ENCODE results near the gene MED17.
"Not testable (repeated sequence)": the region's sequence is repeated elsewhere in the genome, so short reads cannot be mapped to it uniquely, and the experiment has no call there.

Gene MED17

GRCh38 chr11:93784145-93784934, at the start of gene MED17:
Gene MED17 (plus strand): TSS chr11:93784282. CDS start chr11:93784514, 232 bp downstream.
- DNase-seq (ENCODE audit: low read depth): peak; percentile 67

DNA sequence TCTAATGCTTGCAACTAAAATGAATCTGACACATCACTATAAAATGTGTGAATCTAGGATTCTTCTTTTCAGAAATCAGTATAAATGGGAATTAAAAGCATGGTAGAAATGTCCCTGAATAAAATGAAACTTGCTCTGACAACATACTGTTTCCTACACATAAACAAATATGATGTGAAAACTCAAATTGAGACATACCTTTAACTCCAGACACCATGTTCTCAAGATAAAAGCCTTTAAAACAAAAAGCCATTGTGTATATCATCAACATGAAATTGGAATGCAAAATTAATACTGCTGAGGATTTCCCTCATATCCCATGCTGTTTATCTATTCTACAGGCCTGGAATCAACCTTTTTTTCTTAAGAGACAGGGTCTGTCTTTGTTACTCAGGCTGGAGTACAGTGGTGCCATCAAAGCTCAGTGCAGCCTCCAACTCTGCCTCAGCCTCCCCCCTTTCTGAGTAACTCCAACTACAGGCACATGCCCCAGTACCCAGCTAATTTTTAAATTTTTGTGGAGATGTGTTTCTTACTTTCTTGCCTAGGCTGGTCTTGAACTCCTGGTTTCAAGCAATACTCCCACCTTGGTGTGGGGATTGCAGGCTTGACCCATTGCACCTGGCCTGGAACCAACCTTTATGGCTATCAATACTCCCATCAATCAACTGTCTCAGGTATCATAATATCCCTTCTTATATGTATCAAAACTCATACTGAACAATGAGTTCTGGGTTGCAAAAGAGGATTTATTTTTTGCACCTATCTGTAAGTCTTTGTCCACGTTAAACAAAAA, 49.5 kb upstream of the MED17 start:
- DNase-seq (ENCODE audit: low read depth): no peak

GRCh38 chr11:93735627-93736026, 48.5 kb upstream of the MED17 start:
- no peak for DNase-seq (ENCODE audit: low read depth)

DNA sequence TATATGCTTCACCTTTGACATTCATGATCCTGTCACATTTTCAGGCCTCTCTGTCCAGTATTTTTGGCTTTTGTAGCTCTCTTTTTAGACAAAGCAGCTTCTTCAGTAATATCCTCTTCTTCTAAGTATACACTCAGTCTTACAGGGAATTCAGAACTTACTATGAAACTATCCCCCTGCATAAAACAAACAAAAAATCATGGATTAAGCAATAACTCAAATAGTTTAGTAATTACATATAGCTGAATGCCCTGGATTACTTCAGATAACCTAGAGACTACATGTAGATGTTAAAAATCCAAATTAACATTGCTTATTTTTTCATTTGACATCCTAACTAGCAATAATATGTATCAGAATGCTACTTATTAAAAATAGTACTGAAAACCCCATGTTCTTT, 48.0 kb upstream of the MED17 start:
- no peak for DNase-seq (ENCODE audit: low read depth)

DNA sequence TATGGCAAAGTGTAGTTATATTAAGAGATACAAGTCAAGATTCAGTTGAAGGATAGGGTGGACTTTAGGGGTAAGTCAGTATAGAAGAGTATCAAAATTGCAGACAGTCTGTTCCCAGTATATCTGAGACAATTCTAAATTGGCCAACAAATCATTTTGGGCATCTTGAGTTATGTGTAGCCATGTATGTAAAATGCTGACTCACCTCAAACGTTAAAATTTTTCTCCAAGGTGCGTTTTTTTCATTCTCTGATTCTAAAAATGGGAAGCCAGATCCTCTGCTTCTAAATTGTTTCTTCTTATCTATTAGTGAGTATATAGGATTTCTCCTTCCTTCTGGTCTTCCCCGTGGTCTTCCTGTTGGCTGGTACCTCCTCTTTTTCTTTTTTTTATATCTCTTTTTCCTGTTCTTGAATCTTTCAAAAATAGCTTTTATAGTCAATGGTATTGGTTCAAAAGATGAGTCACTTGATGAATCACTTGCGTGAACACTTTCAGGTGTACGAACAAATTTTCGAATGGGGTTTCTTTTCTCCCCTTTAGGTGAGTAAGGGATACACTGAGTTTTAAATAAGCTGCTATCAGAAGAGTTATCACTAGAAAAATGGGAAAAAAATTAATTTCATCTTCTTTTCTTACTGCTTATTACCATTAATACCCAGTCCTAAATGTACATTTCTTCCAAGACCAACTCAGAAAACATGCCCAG, 46.0 kb upstream of the MED17 start:
- no peak for DNase-seq (ENCODE audit: low read depth)

DNA sequence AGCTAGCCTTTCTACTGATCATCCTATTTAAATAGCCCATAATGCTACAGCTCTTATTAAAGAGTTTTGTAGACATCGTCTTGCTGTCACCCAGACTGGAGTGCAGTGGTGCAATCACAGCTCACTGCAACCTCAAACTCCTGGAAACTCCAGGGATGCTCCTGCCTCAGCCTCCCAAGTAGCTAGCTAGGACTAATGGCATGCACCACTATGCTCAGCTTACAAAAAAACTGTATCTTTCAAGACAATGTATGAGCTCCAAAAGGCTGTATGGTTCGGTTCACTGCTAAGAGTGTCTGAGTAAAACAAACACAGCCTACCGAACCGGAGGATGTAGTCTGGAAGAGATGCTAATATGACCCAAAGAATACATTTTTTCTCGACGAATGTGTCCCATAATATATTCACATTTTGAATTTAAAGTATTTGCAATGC, 45.4 kb upstream of the MED17 start:
- DNase-seq (ENCODE audit: low read depth): no peak

DNA sequence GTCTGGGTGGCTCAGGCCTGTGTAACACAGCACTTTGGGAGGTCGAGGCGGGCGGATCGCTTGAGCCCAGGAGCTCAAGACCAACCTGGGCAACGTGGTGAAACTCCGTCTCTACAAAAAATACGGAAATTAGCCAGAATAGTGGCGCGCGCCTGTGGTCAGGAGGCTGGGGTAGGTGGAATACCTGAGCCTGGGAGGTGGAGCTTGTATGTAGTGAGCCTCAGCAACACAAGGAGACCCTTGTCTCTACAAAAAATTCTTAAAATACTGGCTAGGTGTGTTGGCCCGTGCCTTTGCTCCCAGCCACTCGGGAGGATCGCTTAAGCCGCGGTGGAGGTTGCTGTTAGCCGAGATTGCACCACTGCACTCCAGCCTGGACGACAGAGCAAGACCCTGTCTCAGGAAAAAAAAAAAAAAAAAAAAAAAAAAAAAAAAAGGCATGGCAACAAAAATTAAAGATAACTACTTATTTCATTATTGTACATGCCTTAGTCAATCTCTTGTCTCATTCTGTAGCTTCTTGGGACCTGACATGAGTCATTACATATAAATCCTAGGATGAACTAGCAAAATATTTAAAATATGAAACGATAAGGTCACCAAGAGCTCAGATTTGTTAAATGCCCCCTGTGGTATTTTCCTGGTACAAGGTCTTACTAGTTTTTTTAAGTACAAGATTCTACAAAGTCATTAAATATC, 43.9 kb upstream of the MED17 start:
- no peak for DNase-seq (ENCODE audit: low read depth)

DNA sequence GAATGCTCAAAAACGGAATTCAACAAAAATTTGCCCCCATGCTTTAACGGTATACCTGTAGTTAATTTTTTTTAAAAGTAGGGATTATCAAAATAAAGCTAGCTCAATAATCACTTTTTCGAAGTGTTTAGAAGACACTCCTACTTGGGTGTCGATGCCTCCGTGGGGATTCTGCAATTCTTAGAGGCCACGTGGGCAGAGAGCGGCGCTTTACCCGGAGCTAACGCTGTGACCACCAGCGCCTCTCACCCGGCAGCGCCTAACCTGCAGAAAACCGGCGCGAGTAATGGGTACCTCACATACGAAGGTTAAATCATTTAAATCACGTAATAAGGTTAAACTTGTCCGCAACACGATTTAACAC, 43.4 kb upstream of the MED17 start:
- DNase-seq (ENCODE audit: low read depth): no peak

DNA sequence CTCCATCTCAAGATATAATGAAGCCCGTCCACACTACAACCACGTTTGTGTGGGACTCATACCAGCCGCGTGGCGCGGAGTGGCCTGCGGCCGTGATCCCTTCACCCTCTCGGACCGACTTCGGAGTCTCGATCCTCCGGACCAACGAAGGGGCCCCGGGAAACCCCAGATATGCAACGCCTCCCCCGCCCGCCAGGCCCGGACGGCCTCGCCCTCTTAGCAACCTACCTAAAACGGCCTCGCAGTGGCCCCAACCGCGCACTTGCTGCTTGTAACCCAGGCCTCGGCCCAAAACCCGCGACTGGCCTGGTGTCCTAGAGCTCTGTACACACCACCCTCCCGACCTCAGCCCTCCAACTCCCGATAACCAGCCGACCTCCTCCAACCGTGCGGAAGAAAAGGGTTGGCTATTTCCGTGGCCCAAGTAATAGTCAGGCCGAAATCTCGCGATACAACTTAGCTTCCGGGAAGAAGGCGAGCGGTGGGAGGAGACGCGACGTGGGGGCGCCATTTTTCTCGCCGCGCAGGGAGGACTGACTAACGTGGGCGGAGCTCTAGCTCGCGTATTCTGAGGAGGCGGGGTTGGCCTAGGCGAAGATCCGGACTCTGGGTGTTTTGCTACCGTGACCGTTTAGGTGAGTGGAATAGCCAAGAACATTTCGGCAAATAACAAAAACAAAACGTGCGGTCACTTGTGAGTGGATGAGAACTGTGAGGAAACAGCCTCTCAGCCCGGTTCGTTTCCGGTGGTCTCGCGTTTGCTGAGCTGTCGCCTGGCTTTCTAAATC, 42.8 kb upstream of the MED17 start, which contains the start of the genes C11orf54 and TAF1D:
C11orf54 (plus strand) TSS at position 579 of the 788 bp plus-strand sequence. CDS start 5,722 bp downstream, outside the sequence.
TAF1D (minus strand) TSS at position 402 of the 788 bp plus-strand sequence. CDS start 2,191 bp downstream, outside the sequence.
- peak; percentile 85 for DNase-seq (ENCODE audit: low read depth)

- peak; percentile 40 for DNase-seq (ENCODE audit: low read depth)
Observed at GRCh38 chr11:93741882-93742226, 42.2 kb upstream of the MED17 start.

DNA sequence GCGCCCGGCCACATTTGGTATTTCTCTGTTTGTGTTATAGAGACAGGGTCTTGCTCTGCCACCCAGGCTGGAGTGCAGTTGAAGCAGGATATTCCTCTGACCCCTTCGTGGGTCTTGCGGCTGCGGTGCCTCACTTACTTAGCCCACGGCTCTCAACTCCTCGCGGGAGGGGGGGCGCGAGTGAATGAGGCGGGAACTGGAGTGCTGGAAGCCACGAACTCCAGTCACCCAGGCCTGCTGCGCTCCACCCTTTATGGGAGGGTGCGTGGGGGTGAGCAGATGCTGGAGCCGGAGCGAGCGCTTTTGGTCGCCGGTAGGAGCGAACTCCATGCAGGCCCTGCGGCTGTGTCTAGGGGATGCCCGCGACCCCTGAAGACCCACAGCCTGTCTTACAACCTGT, 40.8 kb upstream of the MED17 start:
- no peak for DNase-seq (ENCODE audit: low read depth)

DNA sequence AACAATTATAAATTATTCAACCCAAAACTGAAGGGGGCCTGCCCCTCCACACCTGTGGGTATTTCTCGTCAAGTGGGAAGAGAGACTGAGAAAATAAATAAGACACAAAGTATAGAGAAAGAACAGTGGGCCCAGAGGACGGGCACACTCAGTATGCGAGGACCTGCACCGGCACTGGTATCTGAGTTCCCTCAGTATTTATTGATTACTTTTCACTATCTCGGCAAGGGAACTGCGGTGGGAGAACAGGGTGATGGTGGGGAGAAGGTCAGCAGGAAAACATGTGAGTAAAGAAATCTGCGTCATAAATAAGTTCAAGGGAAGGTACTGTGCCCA, 39.4 kb upstream of the MED17 start:
- no peak for DNase-seq (ENCODE audit: low read depth)

DNA sequence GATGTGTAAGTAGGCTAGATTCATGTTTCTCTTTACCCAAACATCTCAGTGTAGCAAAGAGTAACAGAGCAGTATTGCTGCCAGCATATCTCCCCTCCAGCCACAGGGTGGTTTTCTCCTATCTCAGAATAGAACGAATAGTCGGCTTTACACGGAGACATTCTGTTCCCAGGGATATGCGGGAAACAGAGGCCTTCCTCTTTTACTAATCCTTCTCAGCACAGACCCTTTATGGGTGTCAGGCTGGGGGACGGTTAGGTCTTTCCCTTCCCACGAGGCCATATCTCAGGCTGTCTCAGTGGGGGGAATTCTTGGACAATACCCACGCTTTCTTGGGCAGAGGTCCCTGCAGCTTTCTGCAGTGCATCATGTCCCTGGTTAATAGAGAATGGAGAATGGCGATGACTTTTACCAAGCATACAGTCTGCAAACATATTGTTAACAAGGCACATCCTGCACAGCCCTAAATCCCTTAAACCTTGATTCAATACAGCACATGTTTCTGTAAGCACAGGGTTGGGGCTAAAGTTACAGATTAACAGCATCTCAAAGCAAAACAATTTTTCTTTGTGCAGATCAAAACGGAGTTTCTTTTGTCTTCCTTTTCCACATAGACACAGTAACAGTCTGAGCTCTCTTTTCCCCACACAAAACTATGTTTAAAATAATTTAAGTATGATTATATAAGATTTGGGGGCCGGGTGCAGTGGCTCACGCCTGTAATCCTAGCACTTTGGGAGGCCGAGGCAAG, 38.9 kb upstream of the MED17 start:
- not testable (repeated sequence) for DNase-seq (ENCODE audit: low read depth)

- no peak for DNase-seq (ENCODE audit: low read depth)
Observed at GRCh38 chr11:93746101-93746500, 38.0 kb upstream of the MED17 start.

DNA sequence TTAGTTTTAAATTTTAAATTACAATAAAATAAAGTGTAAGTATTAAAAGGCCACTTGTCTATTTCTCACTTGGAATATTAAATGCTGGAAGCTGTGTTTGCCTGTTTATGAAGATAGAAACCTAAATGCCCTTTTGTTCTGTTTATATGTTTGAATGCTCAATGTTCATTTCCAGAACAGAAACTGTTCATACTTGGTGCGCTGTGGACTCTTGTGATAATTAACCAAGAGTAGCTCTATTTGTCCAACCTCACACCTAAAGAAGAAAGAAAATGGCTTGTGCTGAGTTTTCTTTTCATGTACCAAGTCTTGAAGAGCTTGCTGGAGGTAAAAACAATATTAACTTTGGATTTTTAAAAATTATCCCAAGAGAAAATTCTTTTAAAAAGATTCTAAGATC, 37.0 kb upstream of the MED17 start:
- no peak for DNase-seq (ENCODE audit: low read depth)

DNA sequence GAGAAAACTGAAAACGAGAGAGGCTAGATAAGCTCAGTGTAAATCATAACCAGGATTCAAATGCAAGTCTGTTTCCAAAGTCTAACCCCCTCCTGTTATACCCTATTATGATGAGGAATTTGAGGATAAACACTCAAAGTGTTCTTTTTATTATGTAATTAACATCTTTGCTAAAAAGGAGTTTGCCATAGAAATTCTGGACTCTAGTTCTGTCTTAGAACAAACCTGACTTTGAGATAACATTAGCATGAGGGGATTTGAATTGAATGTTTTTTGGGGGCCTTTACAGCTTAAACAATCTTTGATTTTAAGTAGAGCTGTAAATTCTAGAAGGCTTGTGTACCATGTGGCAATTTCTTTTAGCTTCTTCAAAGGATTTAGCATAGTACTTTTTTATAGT, 33.1 kb upstream of the MED17 start:
- DNase-seq (ENCODE audit: low read depth): no peak

DNA sequence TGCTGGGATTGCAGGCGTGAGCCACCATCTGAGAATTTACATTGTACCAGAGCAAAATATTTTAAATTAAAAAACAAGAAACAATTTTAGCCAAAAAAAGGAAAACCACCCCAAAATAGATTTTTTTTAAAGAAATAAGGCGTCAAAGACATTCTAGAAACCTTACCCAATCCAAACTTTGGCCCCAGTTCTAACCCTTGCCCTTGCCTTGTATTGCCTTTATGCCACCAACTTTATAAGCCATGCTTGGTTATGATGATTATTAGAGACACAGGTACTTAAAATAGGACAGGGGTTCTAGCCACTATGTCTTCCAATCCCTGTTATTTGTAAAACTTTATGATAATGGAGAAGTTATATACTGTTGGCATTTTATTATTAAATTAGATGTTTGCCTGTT, 30.8 kb upstream of the MED17 start:
- DNase-seq (ENCODE audit: low read depth): no peak

GRCh38 chr11:93756748-93757147, 27.3 kb upstream of the MED17 start:
- DNase-seq (ENCODE audit: low read depth): no peak

DNA sequence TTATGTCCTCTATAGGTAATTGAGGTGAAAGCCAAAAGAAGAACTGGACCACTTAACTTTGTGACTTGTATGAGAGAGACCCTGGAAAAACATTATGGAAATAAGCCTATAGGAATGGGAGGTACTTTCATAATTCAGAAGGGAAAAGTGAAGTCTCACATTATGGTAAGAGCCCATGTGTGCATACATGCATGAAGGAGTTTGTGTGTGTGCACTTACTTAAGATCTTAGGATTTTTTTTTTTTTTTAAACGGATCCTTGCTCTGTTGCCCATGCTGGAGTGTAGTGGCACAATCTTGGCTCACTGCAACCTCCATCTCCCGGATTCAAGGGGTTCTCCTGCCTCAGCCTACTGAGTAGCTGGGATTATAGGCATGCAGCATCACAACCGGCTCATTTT, 26.8 kb upstream of the MED17 start:
- DNase-seq (ENCODE audit: low read depth): no peak
